Aortic smooth muscle cell (primary cell): ENCODE data around the gene GOLGA7B. TPM values are rescaled to one million over a fixed set of nuclear protein-coding genes. Genes with fewer than 3 reads are reported as not detected.

Experiments used
- total RNA-seq: library from RNA; depleted of rRNA; stranded (reverse); fragments of >200 nt; gene quantifications from 2 replicates; pipeline ENCODE4 v1.2.3, GENCODE V29; 2014

GOLGA7B gene
- total RNA-seq, result 0.06 TPM in 1 of 2 replicates, not detected in the other

DNA sequence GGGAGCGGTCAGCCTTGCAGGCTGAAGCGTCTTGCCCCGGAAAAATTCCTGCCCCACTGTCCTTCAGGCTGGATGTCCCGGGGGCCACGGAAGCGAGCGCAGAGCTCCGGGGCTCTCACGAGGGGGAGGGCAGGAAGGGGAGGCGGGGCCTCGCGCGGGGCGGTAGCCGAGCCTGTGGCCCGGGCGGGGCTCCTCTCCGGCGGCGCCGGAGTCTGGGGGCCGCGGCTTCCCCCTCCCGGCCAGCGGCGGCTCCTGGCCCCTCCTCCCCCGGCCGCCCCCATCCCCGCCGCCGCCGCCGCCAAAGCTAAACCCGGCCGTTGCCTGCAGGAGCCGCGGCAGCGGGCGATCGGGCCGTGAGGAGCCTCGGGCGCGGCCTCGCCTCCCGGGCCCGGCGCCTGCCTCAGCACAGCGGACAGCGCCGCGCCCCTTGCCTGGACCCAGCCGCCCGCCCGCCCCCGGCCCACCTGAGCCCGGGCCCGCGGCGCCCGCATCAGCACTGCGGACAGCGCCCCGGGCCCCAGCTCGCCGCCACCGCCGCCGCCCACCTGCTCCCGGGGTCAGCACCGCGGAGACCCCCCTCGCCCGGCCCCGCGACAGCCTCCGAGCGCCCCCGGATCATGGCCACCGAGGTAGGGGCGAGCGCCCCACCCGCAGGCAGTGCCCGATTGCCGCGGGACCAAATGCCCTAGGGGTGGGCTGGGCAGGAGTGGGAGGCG is at the start of gene GOLGA7B:
Gene GOLGA7B (plus strand): TSS at position 157 of the 716 bp plus-strand sequence. CDS start 461 bp downstream, at position 618.

Other genes with a start within 250 kb of the GOLGA7B start
- gene MORN4, start 216.3 kb upstream of the GOLGA7B start, total RNA-seq, result 7.8 and 10.4 TPM in 2 replicates
- 23.3 and 25.0 TPM in 2 replicates for gene PI4K2A, start 209.2 kb upstream of the GOLGA7B start, total RNA-seq
- gene AVPI1, start 162.6 kb upstream of the GOLGA7B start, total RNA-seq, result 12.9 and 19.2 TPM in 2 replicates
- gene MARVELD1, start 136.1 kb upstream of the GOLGA7B start, total RNA-seq, result 19.3 and 29.8 TPM in 2 replicates
- 19.9 and 21.7 TPM in 2 replicates for gene ZFYVE27, start 112.7 kb upstream of the GOLGA7B start, total RNA-seq
- gene SFRP5, start 77.8 kb upstream of the GOLGA7B start, total RNA-seq, result not detected in 2 replicates
- not detected in 2 replicates for gene CRTAC1, start 180.8 kb downstream of the GOLGA7B start, total RNA-seq